GM19468 (cell line): ENCODE measurements around the gene COX8C.

Source experiments
- ATAC-seq: cut with Tn5 transposase; IDR thresholded peaks from one replicate; pipeline ENCODE4 v1.9.1; 2021; ENCODE audit warnings: mild to moderate bottlenecking, moderate library complexity, moderate number of reproducible peaks; ENCODE audit not compliant: unreplicated experiment; ENCODE audit errors: extremely low read depth

COX8C gene

GRCh38 chr14:93346926-93347721, at the start of gene COX8C:
TSS of gene COX8C (plus strand) at chr14:93347182. CDS start at chr14:93347269, 87 bp downstream.
- ATAC-seq = no peak

GRCh38 chr14:93299416-93299815, 47.6 kb upstream of the COX8C start:
- ATAC-seq = no peak

DNA sequence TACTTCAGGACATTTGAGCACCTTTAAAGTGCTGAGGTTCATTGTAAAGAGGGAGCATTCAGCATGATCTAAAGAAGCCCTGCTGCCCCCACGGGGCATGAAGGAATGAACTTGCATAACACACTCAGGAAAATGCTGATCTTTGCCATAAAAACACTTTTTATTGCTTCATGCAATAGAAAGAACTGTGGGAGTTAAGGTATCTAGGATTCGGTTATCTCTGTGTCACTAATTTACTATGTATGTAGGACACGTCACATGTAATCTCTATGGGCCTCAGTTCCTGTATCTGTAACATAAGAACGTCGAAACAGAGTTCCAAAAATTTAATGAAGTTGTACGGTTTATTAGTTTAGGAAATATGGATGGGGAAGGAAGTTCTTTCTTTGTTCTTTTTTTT, 47.1 kb upstream of the COX8C start:
- ATAC-seq = no peak

DNA sequence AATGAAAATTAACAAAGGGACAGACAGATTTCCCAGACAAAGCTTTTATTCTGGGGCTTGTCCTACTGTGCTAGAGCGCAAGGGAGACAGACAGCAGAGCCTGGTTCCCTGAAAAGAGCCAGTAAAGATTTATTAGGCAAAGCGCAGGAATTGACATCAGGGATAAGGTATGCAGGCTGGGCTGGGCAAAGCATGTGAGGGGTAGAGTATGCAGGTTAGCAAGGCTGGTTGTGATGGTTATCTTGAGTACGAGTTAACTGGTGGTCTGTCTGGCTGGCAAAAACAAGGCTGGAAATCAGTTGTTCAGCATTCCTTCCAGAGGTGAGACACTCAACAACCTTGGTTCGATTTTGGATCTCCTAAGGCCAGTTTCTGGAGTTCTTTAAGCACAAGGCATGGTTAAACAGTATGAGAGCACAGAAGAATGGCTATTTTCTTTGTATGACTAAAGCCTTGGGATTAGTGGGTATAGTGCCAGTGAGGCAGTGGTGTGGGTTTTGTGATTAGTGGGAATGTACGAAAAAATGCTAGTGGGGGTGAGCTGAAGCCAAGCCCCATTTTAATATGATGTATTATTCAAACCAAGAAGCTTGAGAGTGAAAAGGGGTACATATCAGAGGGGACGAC, 45.0 kb upstream of the COX8C start:
- no peak for ATAC-seq

- ATAC-seq = no peak
Measured at GRCh38 chr14:93302688-93303581, 44.0 kb upstream of the COX8C start.

DNA sequence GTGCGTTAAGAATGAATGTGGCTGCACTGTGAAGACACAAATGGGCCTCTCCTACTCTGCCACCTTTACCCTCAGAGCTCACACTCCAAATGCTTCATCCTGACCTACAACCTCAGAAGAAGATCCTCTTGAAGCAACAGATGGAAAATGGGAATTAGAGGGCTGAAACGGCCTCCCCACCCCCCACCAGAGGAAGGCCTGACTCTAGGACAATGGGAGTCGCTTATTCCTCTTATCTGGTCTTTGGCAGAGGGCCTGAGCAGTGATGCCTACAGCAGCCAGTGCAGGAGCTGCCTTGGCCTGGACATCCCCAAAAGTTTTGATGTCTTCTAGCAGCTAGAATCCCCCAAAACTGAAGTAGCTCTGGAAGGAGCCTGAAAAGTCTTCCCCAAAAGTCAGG, 43.3 kb upstream of the COX8C start:
- ATAC-seq = no peak

DNA sequence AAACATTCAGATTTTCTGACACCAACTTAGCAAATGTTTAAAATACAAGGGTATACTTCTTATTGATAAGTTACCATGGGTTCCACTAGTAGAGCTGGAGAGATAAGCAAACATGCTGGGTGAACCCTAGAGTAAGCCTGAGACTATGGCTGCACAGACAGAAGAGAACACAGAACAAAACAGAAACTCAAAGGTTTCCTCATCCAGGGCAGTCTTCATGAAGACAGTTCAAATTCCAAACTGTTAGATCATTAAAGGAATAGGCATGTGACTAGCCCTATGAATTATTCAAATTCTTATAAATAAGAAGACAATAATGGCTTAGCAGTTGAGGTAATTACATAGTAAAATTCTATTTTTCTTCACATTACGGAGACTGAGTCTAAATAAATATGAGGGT, 42.2 kb upstream of the COX8C start:
- no peak for ATAC-seq

GRCh38 chr14:93305725-93306418, 41.1 kb upstream of the COX8C start:
- no peak for ATAC-seq

GRCh38 chr14:93306812-93307211, 40.2 kb upstream of the COX8C start:
- no peak for ATAC-seq

DNA sequence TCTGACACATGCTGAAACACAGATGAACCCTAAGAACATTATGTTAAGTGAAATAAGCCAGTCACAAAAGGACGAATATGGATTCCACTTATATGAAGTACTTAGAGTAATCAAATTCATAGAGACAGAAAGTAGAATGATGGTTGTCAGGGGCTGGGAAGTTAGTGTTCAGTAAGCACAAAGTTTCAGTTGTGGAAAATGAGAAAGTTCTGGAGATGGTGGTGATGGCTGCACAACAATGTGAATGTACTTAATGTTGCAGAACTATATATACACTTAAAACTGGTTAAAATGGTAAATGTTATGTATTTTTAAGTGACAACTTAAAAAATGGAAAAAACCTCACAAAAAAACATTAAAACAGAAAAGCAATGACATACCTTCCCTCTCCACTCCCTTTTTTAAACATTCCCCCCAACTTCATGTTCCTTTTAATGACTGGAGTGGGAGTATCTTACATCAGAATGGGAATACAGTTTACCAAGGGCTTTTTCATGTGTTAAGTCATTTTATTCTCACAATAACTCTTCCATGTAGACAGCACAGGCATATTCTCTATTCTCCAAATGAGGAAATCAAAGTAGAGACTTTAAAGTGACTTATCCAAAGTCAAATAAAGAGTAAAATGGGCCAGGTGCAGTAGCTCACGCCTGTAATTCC, 38.2 kb upstream of the COX8C start:
- ATAC-seq = no peak

- no peak for ATAC-seq
Measured at GRCh38 chr14:93309427-93309966, 37.5 kb upstream of the COX8C start.

GRCh38 chr14:93311082-93311481, 35.9 kb upstream of the COX8C start:
- ATAC-seq = no peak

DNA sequence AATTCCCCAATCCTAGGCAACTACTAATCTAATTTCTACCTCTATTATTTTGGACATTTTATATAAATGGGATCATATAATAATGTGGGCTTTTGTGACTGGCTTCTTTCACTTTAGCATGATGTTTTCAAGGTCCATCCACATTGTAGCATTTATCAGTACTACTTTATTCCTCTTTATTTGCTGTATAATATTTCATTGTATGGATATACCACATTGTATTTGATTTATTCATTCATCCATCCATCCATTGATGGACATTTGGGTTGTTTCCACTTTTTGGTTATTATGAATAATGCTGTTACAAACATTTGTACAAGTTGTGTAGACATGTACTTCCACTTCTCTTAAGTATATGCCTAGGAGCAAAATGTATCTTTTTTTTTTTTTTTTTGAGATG, 31.4 kb upstream of the COX8C start:
- no peak for ATAC-seq

DNA sequence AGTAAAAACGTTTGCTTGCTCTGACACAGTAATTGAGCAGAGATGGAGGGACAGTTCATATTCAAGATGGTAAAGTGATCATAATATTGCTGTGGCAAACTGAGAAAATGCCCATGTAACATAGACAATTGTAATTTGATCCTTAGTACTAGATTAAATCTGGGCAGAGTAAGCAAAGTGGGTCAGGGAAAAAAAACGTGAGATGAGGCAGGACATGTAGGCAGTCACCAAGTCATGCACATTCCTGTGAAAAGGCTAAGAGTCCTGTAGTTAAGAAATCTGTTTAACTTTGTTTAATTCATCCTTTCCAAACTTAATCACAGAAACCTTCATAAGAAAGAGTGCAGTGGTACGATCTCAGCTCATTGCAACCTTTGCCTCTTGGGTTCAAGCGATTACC, 30.3 kb upstream of the COX8C start:
- no peak for ATAC-seq

DNA sequence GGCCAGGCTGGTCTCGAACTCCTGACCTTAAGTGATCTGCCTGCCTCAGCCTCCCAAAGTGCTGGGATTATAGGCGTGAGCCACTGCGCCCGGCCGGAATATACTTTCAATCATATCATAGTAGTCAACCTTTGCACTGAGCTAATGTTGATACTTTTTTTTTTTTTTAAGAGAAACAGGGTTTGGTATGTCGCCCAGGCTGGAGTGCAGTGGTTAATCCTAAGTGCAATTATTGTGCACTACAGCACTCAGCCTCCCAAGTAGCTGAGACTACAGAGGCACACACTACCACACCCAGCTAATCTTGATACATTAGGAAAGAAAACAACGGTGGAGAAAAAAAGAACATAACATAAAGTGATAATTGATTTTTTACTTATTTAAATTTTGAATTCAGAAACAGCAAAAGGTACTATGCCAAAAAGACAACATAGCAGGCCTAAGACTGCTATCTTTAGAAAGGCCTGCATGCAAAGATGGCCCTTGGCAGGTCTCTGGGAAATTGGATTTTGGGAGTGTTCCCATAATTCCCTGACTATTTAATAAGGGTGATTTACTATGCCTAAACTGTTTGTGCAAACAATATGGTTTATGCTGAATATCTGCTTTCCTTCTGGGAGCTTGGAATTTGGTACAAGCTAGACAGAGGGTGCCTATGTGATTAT, 29.6 kb upstream of the COX8C start:
- ATAC-seq = no peak

DNA sequence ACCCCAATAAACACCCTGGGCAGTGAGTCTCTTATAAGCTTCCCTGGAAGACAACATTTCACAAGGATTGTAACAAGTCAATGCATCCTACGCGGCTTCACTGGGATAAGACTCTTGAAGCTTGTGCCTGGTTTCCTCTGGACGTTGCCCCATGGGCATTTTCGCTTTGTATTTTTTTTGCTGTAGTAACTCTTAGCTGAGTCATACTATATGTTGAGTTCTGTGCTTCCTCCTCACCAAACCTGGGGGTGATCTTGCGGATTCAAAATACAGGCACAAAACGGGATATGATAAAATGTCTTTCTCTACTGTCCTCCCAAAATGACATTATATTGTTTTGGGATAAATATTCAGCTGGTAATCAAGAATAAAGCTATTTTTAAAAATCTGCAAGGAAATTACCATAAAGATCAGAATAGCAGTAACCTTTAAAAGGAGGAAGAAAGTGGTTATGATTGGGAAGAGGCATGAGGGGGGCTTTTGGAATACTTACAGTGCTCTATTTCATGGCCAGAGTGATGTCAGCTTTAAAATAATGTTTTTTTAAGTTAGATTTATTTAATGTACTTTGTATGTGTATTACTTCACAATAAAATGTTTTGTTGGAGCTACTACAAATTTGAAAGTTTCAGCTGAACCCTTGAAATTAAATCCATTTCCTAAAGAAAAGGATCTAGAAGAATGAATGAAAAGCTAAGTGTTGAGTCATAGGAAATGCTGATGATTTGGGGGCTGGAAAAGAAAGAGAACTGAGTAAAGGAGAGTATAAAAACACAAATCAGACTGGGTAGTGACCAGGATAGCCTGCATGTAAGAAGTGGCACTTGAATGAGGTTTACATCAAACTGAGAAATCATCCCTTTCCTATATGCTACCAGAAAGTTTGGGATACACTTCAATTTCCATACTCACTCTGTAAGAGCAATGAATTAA, 28.8 kb upstream of the COX8C start:
- no peak for ATAC-seq

DNA sequence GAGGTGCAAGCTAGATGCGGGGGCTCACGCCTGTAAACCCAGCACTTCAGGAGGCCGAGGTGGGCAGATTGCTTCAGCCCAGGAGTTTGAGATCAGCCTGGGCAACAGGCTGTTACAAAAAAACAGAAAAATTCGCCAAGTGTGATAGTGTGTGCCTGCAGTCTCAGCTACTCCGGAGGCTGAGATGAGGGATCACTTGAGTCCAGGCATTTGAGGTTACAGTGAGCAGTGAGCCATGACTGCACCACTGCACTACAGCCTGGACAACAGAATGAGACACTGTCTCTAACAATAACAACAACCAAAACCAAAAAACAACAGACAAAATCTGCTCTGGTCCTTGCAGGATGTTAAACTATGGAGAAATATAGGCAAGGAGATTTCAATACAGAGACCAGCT, 28.1 kb upstream of the COX8C start:
- ATAC-seq = no peak

DNA sequence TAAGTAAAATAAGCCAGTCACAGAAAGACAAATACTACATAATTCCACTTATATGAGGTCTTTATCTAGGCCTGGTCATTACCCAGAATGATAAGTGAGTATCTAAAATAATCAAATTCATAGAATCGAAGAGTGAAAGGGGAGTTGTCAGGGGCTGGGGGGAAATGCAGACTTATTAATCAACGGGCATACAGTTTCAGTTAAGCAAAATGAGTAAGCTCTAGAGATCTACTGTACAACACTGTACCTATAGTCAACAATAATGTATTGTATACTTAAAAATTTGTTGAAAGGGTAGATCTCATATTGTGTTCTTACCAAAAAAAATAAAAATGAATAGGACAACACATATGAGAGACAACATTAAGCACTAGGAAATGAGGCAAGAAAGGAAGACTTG, 27.5 kb upstream of the COX8C start:
- ATAC-seq = no peak
